Activated CD8-positive, alpha-beta T cell treated with anti-CD3 and anti-CD28 coated beads, Interleukin-2, amount 10 ng/mL, durations not matched to agents 7 days and 5 days (primary cell): ENCODE results near the gene SULF2. TPM values are rescaled to one million over a fixed set of nuclear protein-coding genes. Genes with fewer than 3 reads are reported as not detected.

ENCODE experiments used
- ATAC-seq: fragments of 150-1000 bp; cut with Tn5 transposase; one replicate; pipeline ENCODE4 v1.10.0; 2021; ENCODE audit warnings: moderate library complexity
- CTCF ChIA-PET: fragments of 350-600 bp; sonication (Branson Sonifier 250); formaldehyde crosslinking; loops from one replicate; lab custom pipeline; 2021; ENCODE audit warnings: antibody characterized with exemption; lab: Charles Lee
- POLR2A ChIA-PET: fragments of 350-600 bp; sonication (Branson Sonifier 250); formaldehyde crosslinking; loops from one replicate; lab custom pipeline; 2021; ENCODE audit warnings: antibody characterized with exemption; lab: Charles Lee
- DNase-seq: peaks from one replicate; pipeline ENCODE4 v3.0.0-alpha.2; 2020
- H3K27ac Mint-ChIP-seq: one replicate; pipeline ENCODE4 v1.8.0; 2021; ENCODE audit warnings: mild to moderate bottlenecking, mixed read lengths
- H3K27me3 Mint-ChIP-seq: one replicate; pipeline ENCODE4 v1.8.0; 2021; ENCODE audit warnings: low read depth, mixed read lengths
- H3K36me3 Mint-ChIP-seq: one replicate; pipeline ENCODE4 v1.8.0; 2021; ENCODE audit warnings: low read depth, mixed read lengths
- H3K4me1 Mint-ChIP-seq: one replicate; pipeline ENCODE4 v1.8.0; 2021; ENCODE audit warnings: low read depth, mixed read lengths
- H3K4me3 Mint-ChIP-seq: one replicate; pipeline ENCODE4 v1.8.0; 2021; ENCODE audit warnings: mild to moderate bottlenecking, mixed read lengths
- H3K9me3 Mint-ChIP-seq: one replicate; pipeline ENCODE4 v1.8.0; 2022; ENCODE audit warnings: mixed read lengths; ENCODE audit not compliant: insufficient read depth
- total RNA-seq, 2 experiments: library from RNA; stranded (reverse); gene quantifications; one replicate each; pipeline ENCODE4 v1.2.3, GENCODE V29; 2021

The SULF2 gene
- total RNA-seq, 2 experiments from 2014 or later: 0.58 to 0.70 TPM

GRCh38 chr20:47672886-47673670, 112.2 kb downstream of the SULF2 start:
- POLR2A ChIA-PET: interaction anchor here (0.6 kb wide), 1 partner anchor 31 kb away, joined by 3 read pairs; no protein-coding TSS in a partner anchor
- no peaks in the 10 kb centered on the region for H3K9me3 Mint-ChIP-seq
- peaks cover 2% of the 10 kb centered on the region for H3K4me1 Mint-ChIP-seq
- no peak for DNase-seq
- no peak overlapping the region for H3K27ac Mint-ChIP-seq
- no peak overlapping the region for H3K4me3 Mint-ChIP-seq
- H3K36me3 Mint-ChIP-seq: no peaks in the 10 kb centered on the region
- no peak for ATAC-seq
- CTCF ChIA-PET: no interaction called here
- no peaks in the 10 kb centered on the region for H3K27me3 Mint-ChIP-seq

GRCh38 chr20:47672166-47672565, 113.1 kb downstream of the SULF2 start:
- H3K36me3 Mint-ChIP-seq: no peaks in the 10 kb centered on the region
- ChIA-PET CTCF (interaction anchor here (0.7 kb wide), 1 partner anchor 948 kb away, joined by 3 read pairs; no protein-coding TSS in a partner anchor), POLR2A (no interaction called here)
- DNase-seq: no peak
- no peaks in the 10 kb centered on the region for H3K9me3 Mint-ChIP-seq
- ATAC-seq: no peak
- no peak overlapping the region for H3K4me3 Mint-ChIP-seq
- no peak overlapping the region for H3K27ac Mint-ChIP-seq
- no peaks in the 10 kb centered on the region for H3K4me1 Mint-ChIP-seq
- H3K27me3 Mint-ChIP-seq: no peaks in the 10 kb centered on the region

- no peaks in the 10 kb centered on the region for H3K27me3 Mint-ChIP-seq
- ATAC-seq: no peak
- no peak for DNase-seq
- H3K4me1 Mint-ChIP-seq: no peaks in the 10 kb centered on the region
- H3K36me3 Mint-ChIP-seq: no peaks in the 10 kb centered on the region
- H3K27ac Mint-ChIP-seq: no peak overlapping the region
- H3K9me3 Mint-ChIP-seq: no peaks in the 10 kb centered on the region
- CTCF ChIA-PET: no interaction called here
- H3K4me3 Mint-ChIP-seq: no peak overlapping the region
- POLR2A ChIA-PET: no interaction called here
Observed at GRCh38 chr20:47670913-47671312, 114.4 kb downstream of the SULF2 start.

- Mint-ChIP-seq H3K36me3 (no peaks in the 10 kb centered on the region), H3K27me3 (no peaks in the 10 kb centered on the region), H3K4me1 (no peaks in the 10 kb centered on the region), H3K4me3 (no peak overlapping the region), H3K9me3 (no peaks in the 10 kb centered on the region), H3K27ac (no peak overlapping the region)
- ATAC-seq (no peak), DNase-seq (no peak)
- POLR2A ChIA-PET: no interaction called here
- CTCF ChIA-PET: no interaction called here
Observed at GRCh38 chr20:47669927-47670890, 115.1 kb downstream of the SULF2 start.

- POLR2A ChIA-PET: no interaction called here
- H3K4me1 Mint-ChIP-seq: no peaks in the 10 kb centered on the region
- H3K27me3 Mint-ChIP-seq: no peaks in the 10 kb centered on the region
- H3K27ac Mint-ChIP-seq: no peak overlapping the region
- CTCF ChIA-PET: no interaction called here
- no peaks in the 10 kb centered on the region for H3K9me3 Mint-ChIP-seq
- no peaks in the 10 kb centered on the region for H3K36me3 Mint-ChIP-seq
- H3K4me3 Mint-ChIP-seq: no peak overlapping the region
- no peak for ATAC-seq
- DNase-seq: no peak
Observed at GRCh38 chr20:47669489-47669888, 115.8 kb downstream of the SULF2 start.

GRCh38 chr20:47669152-47669425, 116.2 kb downstream of the SULF2 start:
- ChIA-PET CTCF (no interaction called here), POLR2A (no interaction called here)
- Mint-ChIP-seq H3K9me3 (no peaks in the 10 kb centered on the region), H3K36me3 (no peaks in the 10 kb centered on the region), H3K27me3 (no peaks in the 10 kb centered on the region), H3K4me1 (peaks cover under 1% of the 10 kb centered on the region), H3K4me3 (no peak overlapping the region), H3K27ac (no peak overlapping the region)
- DNase-seq: no peak
- ATAC-seq: no peak

GRCh38 chr20:47668313-47669151, 116.7 kb downstream of the SULF2 start:
- POLR2A ChIA-PET: no interaction called here
- CTCF ChIA-PET: no interaction called here
- H3K27me3 Mint-ChIP-seq: no peaks in the 10 kb centered on the region
- no peaks in the 10 kb centered on the region for H3K36me3 Mint-ChIP-seq
- H3K4me3 Mint-ChIP-seq: no peak overlapping the region
- no peaks in the 10 kb centered on the region for H3K9me3 Mint-ChIP-seq
- ATAC-seq (no peak), DNase-seq (no peak)
- no peak overlapping the region for H3K27ac Mint-ChIP-seq
- peaks cover 6% of the 10 kb centered on the region for H3K4me1 Mint-ChIP-seq

- Mint-ChIP-seq H3K27me3 (no peaks in the 10 kb centered on the region), H3K4me3 (no peak overlapping the region), H3K4me1 (peaks cover 8% of the 10 kb centered on the region), H3K36me3 (no peaks in the 10 kb centered on the region), H3K9me3 (no peaks in the 10 kb centered on the region), H3K27ac (no peak overlapping the region)
- DNase-seq: no peak
- ChIA-PET CTCF (interaction anchor here (1.5 kb wide), 1 partner anchor 10 kb away, joined by 4 read pairs; no protein-coding TSS in a partner anchor), POLR2A (no interaction called here)
- no peak for ATAC-seq
Observed at GRCh38 chr20:47667531-47668312, 117.6 kb downstream of the SULF2 start.

GRCh38 chr20:47667086-47667485, 118.2 kb downstream of the SULF2 start:
- H3K27me3 Mint-ChIP-seq: no peaks in the 10 kb centered on the region
- no peak overlapping the region for H3K4me3 Mint-ChIP-seq
- H3K4me1 Mint-ChIP-seq: peaks cover 8% of the 10 kb centered on the region
- DNase-seq (no peak), ATAC-seq (no peak)
- no peaks in the 10 kb centered on the region for H3K36me3 Mint-ChIP-seq
- H3K27ac Mint-ChIP-seq: no peak overlapping the region
- POLR2A ChIA-PET: no interaction called here
- no peaks in the 10 kb centered on the region for H3K9me3 Mint-ChIP-seq
- CTCF ChIA-PET: interaction anchor here (1.5 kb wide), 1 partner anchor 11 kb away, joined by 4 read pairs; no protein-coding TSS in a partner anchor

GRCh38 chr20:47666304-47666703, 119.0 kb downstream of the SULF2 start:
- POLR2A ChIA-PET: no interaction called here
- ATAC-seq: no peak
- Mint-ChIP-seq H3K27me3 (no peaks in the 10 kb centered on the region), H3K36me3 (no peaks in the 10 kb centered on the region), H3K4me3 (no peak overlapping the region), H3K4me1 (peaks cover 8% of the 10 kb centered on the region), H3K27ac (no peak overlapping the region), H3K9me3 (no peaks in the 10 kb centered on the region)
- CTCF ChIA-PET: interaction anchor here (1.5 kb wide), 1 partner anchor 12 kb away, joined by 4 read pairs; no protein-coding TSS in a partner anchor
- no peak for DNase-seq
